Measurements from ENCODE around the gene LEFTY1. TPM values are rescaled to one million over a fixed set of nuclear protein-coding genes. Genes with fewer than 3 reads are reported as not detected.
"Not testable (repeated sequence)": the region's sequence is repeated elsewhere in the genome, so short reads cannot be mapped to it uniquely, and the experiment has no call there.

The LEFTY1 gene
- total RNA-seq, 1 donor from 2014 or later: not detected

- intact Hi-C loops (cut with micrococcal nuclease): no loop called here
Observed at GRCh38 chr1:225850370-225850769, 38.6 kb downstream of the LEFTY1 start.

GRCh38 chr1:225849925-225850324 lies 39.0 kb downstream of the LEFTY1 start:
- intact Hi-C loops (cut with micrococcal nuclease): no loop called here

- intact Hi-C loops (cut with micrococcal nuclease): no loop called here
Observed at GRCh38 chr1:225848030-225848955, 40.7 kb downstream of the LEFTY1 start.

GRCh38 chr1:225847610-225848009 lies 41.3 kb downstream of the LEFTY1 start:
- intact Hi-C loops (cut with micrococcal nuclease): loop anchor here (2.0 kb wide), 1 partner anchor 71 kb away; the partner anchor contains the start of gene SRP9

- intact Hi-C loops (cut with micrococcal nuclease): loop anchor here (1.0 to 2.0 kb wide), 2 partner anchors 70 to 371 kb away; partner anchors contain the start of gene SRP9
Observed at GRCh38 chr1:225846331-225847310, 42.3 kb downstream of the LEFTY1 start.

- intact Hi-C loops (cut with micrococcal nuclease): loop anchor here (1.0 to 2.0 kb wide), 2 partner anchors 69 to 370 kb away; partner anchors contain the start of gene SRP9
Observed at GRCh38 chr1:225845571-225846259, 43.2 kb downstream of the LEFTY1 start.

GRCh38 chr1:225845097-225845496 lies 43.8 kb downstream of the LEFTY1 start:
- intact Hi-C loops (cut with micrococcal nuclease): no loop called here

GRCh38 chr1:225844236-225845061 lies 44.5 kb downstream of the LEFTY1 start:
- intact Hi-C loops (cut with micrococcal nuclease): no loop called here

- intact Hi-C loops (cut with micrococcal nuclease): no loop called here
Observed at GRCh38 chr1:225843426-225843795, 45.5 kb downstream of the LEFTY1 start.

GRCh38 chr1:225842788-225843425 lies 46.0 kb downstream of the LEFTY1 start:
- intact Hi-C loops (cut with micrococcal nuclease): no loop called here

- intact Hi-C loops (cut with micrococcal nuclease): no loop called here
Observed at GRCh38 chr1:225842074-225842473, 46.9 kb downstream of the LEFTY1 start.

- intact Hi-C loops (cut with micrococcal nuclease): no loop called here
Observed at GRCh38 chr1:225840713-225841112, 48.2 kb downstream of the LEFTY1 start.

- intact Hi-C loops (cut with micrococcal nuclease): no loop called here
Observed at GRCh38 chr1:225840223-225840610, 48.7 kb downstream of the LEFTY1 start.

- intact Hi-C loops (cut with micrococcal nuclease): no loop called here
Observed at GRCh38 chr1:225838793-225839192, 50.2 kb downstream of the LEFTY1 start.

- intact Hi-C loops (cut with micrococcal nuclease): not testable (repeated sequence)
Observed at GRCh38 chr1:225836296-225836695, 52.6 kb downstream of the LEFTY1 start.

Data from T-helper 2 cell treated with Interferon-gamma antibody and Interleukin-4, amounts not matched to agents 100 ng/mL and 5 ng/mL, for 36 hours (primary cell).